ENCODE measurements around the gene SHTN1. TPM values are rescaled to one million over a fixed set of nuclear protein-coding genes. Genes with fewer than 3 reads are reported as not detected.
A peak's percentile ranks its signal among the peaks of the same experiment; 100 is the strongest.

SHTN1 gene
- 0.62 and 2.4 TPM in 2 replicates for total RNA-seq (2014; rRNA removed; shearing (Covaris generic))

GRCh38 chr10:117005026-117005526 lies at the start of gene SHTN1:
SHTN1 (minus strand) TSS chr10:117005187; CDS start chr10:117005079, 108 bp downstream.
- in situ Hi-C loops (cut with HindIII; ENCODE audit: low sequenced_read_pairs) = no loop called here
- DNase-seq (ENCODE audit: low spot score) = peak; percentile 75

- in situ Hi-C loops (cut with HindIII; ENCODE audit: low sequenced_read_pairs) = no loop called here
- no peak for DNase-seq (ENCODE audit: low spot score)
Measured at GRCh38 chr10:117053482-117053881, 48.5 kb upstream of the SHTN1 start.

DNA sequence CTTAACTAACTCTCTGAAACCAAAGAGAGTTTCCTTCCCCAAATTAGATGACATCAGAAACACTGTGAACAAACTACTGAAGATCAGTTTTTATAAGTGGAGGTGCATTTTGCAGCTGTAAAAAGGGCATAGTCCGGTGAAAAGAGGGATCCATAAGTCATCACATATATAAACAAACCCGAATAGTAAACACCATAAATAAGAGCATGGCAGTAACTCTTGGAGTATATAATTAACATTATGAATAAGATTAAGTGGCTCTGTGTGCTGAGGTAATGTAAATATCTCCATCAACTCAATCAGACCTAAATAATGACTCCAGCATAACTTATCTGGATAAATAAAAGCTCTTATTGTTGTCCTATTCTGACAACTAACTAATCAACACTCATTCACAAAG lies 43.0 kb upstream of the SHTN1 start:
- in situ Hi-C loops (cut with HindIII; ENCODE audit: low sequenced_read_pairs) = no loop called here

GRCh38 chr10:117016266-117016665 lies 11.3 kb upstream of the SHTN1 start:
- DNase-seq (ENCODE audit: low spot score) = no peak

More for the DNA sequence above, 43.0 kb upstream of the SHTN1 start:
- no peak for DNase-seq (ENCODE audit: low spot score)

DNA sequence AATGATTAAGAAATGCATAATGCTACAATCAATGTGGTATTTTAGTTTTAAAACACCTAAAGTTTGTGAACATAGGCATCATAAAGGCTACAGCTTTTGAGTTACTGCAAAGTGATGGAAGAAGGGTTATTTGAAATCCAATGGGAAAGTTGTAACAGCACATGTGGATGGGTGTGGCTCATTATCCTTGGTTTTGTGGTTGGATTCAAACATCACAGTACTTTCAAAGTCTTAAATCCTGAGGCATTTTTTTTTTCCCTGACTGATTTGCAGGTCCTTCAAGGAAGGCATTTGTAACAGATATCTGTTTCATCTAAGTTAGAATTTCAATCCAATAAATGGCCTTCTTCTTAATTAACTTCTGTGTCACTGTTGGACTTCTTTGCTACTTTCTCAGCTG lies 9.8 kb upstream of the SHTN1 start:
- in situ Hi-C loops (cut with HindIII; ENCODE audit: low sequenced_read_pairs) = no loop called here
- DNase-seq (ENCODE audit: low spot score) = no peak

More at GRCh38 chr10:117016266-117016665, 11.3 kb upstream of the SHTN1 start:
- in situ Hi-C loops (cut with HindIII; ENCODE audit: low sequenced_read_pairs) = no loop called here

DNA sequence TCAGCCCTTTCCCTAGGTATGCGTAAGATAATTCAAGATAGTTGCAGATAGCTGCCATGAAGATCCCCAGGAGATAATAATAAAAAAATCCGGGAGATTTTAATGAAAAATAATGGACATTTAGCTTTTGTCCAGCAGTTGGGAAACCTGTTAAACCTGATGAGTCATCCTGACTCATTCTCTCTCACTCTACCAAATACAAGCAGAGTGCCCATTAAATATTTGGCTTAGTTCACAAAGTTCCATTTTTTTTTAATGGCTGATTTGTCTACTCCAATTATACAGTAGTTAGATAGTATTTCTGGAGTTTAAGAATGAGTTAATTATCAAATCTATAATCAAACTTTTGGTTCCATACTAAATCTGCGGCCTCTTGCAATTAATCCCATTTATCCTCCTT lies 2.1 kb upstream of the SHTN1 start:
- in situ Hi-C loops (cut with HindIII; ENCODE audit: low sequenced_read_pairs) = no loop called here
- no peak for DNase-seq (ENCODE audit: low spot score)

DNA sequence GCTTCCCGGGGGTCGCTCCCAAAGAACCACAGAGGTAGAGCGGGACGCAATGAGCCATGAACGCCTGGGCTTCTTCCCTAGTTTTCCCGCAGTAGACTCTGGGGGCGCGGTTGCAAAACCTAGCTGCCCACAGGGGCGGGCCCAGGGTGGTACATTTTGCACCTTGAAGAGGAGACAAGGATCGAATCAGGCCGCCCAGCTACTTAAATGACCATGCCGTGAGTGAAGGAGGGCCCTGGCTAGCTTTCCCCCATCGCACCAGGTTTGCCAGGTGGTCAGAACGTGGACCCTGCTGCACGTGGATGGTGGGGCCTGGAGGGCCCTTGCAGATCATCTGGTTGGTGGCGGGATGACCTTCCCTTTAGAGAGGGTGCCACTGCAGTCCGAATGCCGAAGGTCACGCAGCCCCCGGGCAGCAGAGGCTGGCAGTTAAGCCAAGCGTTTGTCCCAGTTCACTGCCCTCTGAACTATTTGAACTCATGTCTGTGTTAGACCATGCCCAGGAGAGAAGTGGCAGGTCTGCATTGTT lies 604 bp upstream of the SHTN1 start:
- in situ Hi-C loops (cut with HindIII; ENCODE audit: low sequenced_read_pairs) = no loop called here
- peak; percentile 37 for DNase-seq (ENCODE audit: low spot score)

- DNase-seq (ENCODE audit: low spot score) = peak; percentile 73
- in situ Hi-C loops (cut with HindIII; ENCODE audit: low sequenced_read_pairs) = no loop called here
Measured at GRCh38 chr10:117004227-117005025, 561 bp downstream of the SHTN1 start.

DNA sequence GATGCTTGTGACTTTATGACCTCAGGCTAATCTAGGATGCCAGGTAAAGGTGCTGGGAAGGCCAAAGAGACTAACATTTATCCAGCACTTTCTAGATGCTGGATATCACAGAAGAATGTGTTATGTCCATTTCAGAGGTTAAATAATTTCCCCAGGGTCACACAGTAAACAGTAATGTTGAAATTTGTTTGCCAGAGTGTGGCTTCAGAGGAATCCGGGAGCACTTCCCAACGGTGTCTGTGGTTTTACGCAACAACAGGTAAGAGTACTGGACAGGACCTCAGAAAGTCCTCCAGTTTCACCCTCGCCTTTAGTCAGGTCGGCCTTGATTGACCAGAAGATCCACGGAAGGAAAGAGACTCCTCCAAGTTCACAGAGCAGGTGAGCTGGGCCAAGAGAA lies 1.7 kb downstream of the SHTN1 start:
- in situ Hi-C loops (cut with HindIII; ENCODE audit: low sequenced_read_pairs) = no loop called here
- no peak for DNase-seq (ENCODE audit: low spot score)

DNA sequence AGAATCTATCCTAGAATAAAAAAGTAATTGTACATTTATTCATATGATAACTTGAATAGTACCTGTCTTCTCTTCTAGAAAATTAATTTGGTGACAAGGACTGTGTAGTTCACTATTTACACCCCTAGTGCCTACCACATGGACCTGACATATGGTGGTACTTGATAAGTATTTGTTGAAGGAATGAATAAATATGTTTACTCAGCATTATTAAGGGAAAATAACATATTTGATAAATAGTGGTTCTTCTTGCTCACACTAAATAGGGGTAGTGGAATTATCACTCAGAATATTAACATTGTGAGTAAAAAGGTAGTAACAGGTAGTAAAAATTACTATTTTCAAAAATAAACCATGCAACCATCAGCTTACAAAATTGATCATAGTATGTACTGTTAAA lies 2.8 kb downstream of the SHTN1 start:
- no peak for DNase-seq (ENCODE audit: low spot score)
- in situ Hi-C loops (cut with HindIII; ENCODE audit: low sequenced_read_pairs) = no loop called here

GRCh38 chr10:117001144-117001543 lies 3.8 kb downstream of the SHTN1 start:
- in situ Hi-C loops (cut with HindIII; ENCODE audit: low sequenced_read_pairs) = no loop called here
- no peak for DNase-seq (ENCODE audit: low spot score)

DNA sequence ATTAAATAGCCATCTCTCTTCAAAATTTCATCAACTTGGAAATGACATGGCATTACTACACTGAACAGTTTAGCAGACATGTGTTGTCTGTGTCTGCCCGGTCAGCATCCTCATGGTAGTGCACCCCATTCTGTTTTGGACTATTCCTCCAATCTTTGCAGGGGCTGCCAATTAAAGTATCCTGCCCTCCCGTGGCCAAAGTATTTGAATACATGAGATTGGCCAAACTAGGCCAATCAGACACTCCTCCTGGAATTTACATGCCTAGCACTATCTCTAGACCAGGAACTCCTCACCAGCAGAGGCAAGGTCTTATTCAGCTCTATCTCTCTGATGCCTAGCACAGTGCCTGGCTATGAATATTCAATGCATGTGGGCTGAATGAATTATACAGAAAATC lies 4.4 kb downstream of the SHTN1 start:
- no peak for DNase-seq (ENCODE audit: low spot score)
- in situ Hi-C loops (cut with HindIII; ENCODE audit: low sequenced_read_pairs) = no loop called here

- DNase-seq (ENCODE audit: low spot score) = no peak
- in situ Hi-C loops (cut with HindIII; ENCODE audit: low sequenced_read_pairs) = no loop called here
Measured at GRCh38 chr10:116998172-116998571, 6.8 kb downstream of the SHTN1 start.

GRCh38 chr10:116997015-116997414 lies 8.0 kb downstream of the SHTN1 start:
- in situ Hi-C loops (cut with HindIII; ENCODE audit: low sequenced_read_pairs) = no loop called here
- no peak for DNase-seq (ENCODE audit: low spot score)

DNA sequence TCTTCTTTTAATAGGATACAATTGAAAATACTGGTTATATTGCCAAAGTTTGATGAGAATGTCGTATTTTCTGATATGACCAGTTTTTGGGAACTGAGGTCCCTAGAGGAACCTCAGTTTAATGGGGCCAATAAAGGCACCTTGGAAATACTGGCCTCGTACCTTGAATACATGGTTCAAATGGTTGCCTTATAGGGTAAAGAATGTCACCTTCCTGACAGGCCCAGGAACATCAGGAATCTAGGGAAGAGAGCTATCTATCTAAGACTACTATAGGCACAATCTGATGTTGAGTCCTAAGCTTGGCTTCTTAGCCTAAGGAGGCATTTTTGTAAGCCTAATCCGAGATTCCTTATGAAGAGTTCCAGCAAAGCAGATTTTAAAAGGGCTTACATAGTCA lies 9.3 kb downstream of the SHTN1 start:
- in situ Hi-C loops (cut with HindIII; ENCODE audit: low sequenced_read_pairs) = no loop called here
- no peak for DNase-seq (ENCODE audit: low spot score)

- DNase-seq (ENCODE audit: low spot score) = no peak
Measured at GRCh38 chr10:116994113-116994890, 10.7 kb downstream of the SHTN1 start.

GRCh38 chr10:116993610-116994009 lies 11.4 kb downstream of the SHTN1 start:
- in situ Hi-C loops (cut with HindIII; ENCODE audit: low sequenced_read_pairs) = no loop called here
- no peak for DNase-seq (ENCODE audit: low spot score)

More at GRCh38 chr10:116994113-116994890, 10.7 kb downstream of the SHTN1 start:
- in situ Hi-C loops (cut with HindIII; ENCODE audit: low sequenced_read_pairs) = no loop called here

DNA sequence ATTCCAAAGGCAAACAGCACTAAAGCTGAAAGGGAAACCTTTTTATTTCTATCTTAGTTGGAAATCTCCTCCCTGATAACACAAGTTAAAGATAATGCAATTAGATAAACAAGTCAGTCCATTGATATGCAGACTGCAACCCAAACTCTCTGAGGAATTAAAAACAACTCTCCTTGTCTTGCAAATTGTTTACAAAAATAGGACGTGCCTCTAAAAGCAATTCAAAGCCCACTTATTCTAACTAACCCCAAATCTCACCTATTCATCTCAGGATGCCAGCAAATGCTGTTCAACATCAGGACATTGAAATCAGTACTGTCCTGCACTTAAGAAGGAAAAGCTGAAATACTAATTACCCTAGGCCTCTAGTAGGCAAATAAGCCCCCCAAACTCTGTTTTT lies 12.8 kb downstream of the SHTN1 start:
- DNase-seq (ENCODE audit: low spot score) = no peak
- in situ Hi-C loops (cut with HindIII; ENCODE audit: low sequenced_read_pairs) = no loop called here

GRCh38 chr10:116990276-116990800 lies 14.6 kb downstream of the SHTN1 start:
- DNase-seq (ENCODE audit: low spot score) = no peak
- in situ Hi-C loops (cut with HindIII; ENCODE audit: low sequenced_read_pairs) = no loop called here

GRCh38 chr10:116989439-116989838 lies 15.5 kb downstream of the SHTN1 start:
- no peak for DNase-seq (ENCODE audit: low spot score)
- in situ Hi-C loops (cut with HindIII; ENCODE audit: low sequenced_read_pairs) = no loop called here

All from G401 (cell line).